HepG2 (cell line): ENCODE data around the gene MAP2K2. TPM values are rescaled to one million over a fixed set of nuclear protein-coding genes. Genes with fewer than 3 reads are reported as not detected.

Source experiments
- ATAC-seq: fragments of 200-7000 bp; cut with Tn5 transposase; 3 replicates; pipeline ENCODE4 v1.9.1; 2020; ENCODE audit warnings: mild to moderate bottlenecking, moderate library complexity
- BruUV-seq: library from RNA; stranded (reverse); fragments of 400-500 nt; replicated peaks from 2 replicates; lab custom pipeline; 2021; lab: Mats Ljungman, UMichigan
- CTCF ChIA-PET: fragments of 300-600 bp; formaldehyde crosslinking; extraction: SDS; loops from one replicate; lab custom pipeline; 2021; ENCODE audit warnings: low total read pairs, inconsistent platforms, low intra/inter-chr PET ratio; lab: Yijun Ruan, JAX
- POLR2A ChIA-PET: fragments of 350-600 bp; sonication (Branson Sonifier 250); formaldehyde crosslinking; loops from one replicate; lab custom pipeline; 2020; ENCODE audit warnings: antibody characterized with exemption, inconsistent platforms; lab: Yijun Ruan, JAX
- DNase-seq: peaks from one replicate; pipeline ENCODE4 v3.0.0-alpha.2; 2015; ENCODE audit warnings: low spot score
- FAIRE-seq: peaks from 3 replicates; lab custom pipeline; 2011; peaks lifted over from hg19 to GRCh38; lab: Jason Lieb, UNC
- H2AFZ ChIP-seq: one replicate; pipeline ENCODE4 v1.6.1; 2011; ENCODE audit warnings: low read length, inconsistent platforms
- H3K27ac ChIP-seq: fragments of 300-600 bp; 3 replicates; pipeline ENCODE4 v1.8.0; 2011; ENCODE audit warnings: mixed run types, mild to moderate bottlenecking, mixed read lengths, low read length, inconsistent platforms; ENCODE audit not compliant: insufficient read depth; ENCODE audit errors: extremely low read length
- H3K27me3 ChIP-seq, 2 experiments: fragments of 200-600 bp in 1 of 2; 2 replicates in 1 of 2; 3 replicates in 1 of 2; pipeline versions ENCODE4 v1.6.0 to v1.8.0; 2011; ENCODE audit warnings: low read length in 2 of 2, mild to moderate bottlenecking in 2 of 2, moderate library complexity in 2 of 2, inconsistent platforms in 1 of 2; ENCODE audit not compliant: insufficient read depth in 2 of 2, control insufficient read depth in 1 of 2
- H3K36me3 ChIP-seq, 2 experiments: fragments of 200-600 bp in 1 of 2; replicated peaks in 1 of 2; 2 replicates in 1 of 2; 3 replicates in 1 of 2; pipeline versions ENCODE4 v1.5.1 to v1.8.0; 2011; ENCODE audit warnings: low read length in 2 of 2, inconsistent platforms in 1 of 2; ENCODE audit not compliant: insufficient read depth in 2 of 2, control insufficient read depth in 1 of 2
- H3K4me1 ChIP-seq: 2 replicates; pipeline ENCODE4 v1.5.1; 2012; ENCODE audit warnings: low read length, inconsistent platforms; ENCODE audit not compliant: insufficient read depth
- H3K4me2 ChIP-seq: 2 replicates; pipeline ENCODE4 v1.6.0; 2011; ENCODE audit warnings: low read depth, low read length, inconsistent platforms
- H3K4me3 ChIP-seq, 3 experiments: fragments of 200-600 bp in 1 of 3; sonication (generic), shearing (Covaris generic) in 1 of 3; replicated peaks in 1 of 3; 2 replicates each; pipeline ENCODE4 v1.5.1; 2011 to 2016; ENCODE audit warnings: low read length in 3 of 3, inconsistent platforms in 2 of 3, low read depth in 2 of 3, mild to moderate bottlenecking in 2 of 3, control low read depth in 1 of 3, mixed read lengths in 1 of 3; ENCODE audit not compliant: insufficient read depth in 1 of 3
- H3K79me2 ChIP-seq: one replicate; pipeline ENCODE4 v1.6.1; 2011; ENCODE audit warnings: low read length, inconsistent platforms; ENCODE audit not compliant: insufficient read depth
- H3K9ac ChIP-seq: 2 replicates; pipeline ENCODE4 v1.6.0; 2011; ENCODE audit warnings: mild to moderate bottlenecking, low read depth, low read length, inconsistent platforms; ENCODE audit not compliant: insufficient read depth
- H3K9me3 ChIP-seq: 2 replicates; pipeline ENCODE4 v1.5.1; 2012; ENCODE audit warnings: mild to moderate bottlenecking, low read length
- H4K20me1 ChIP-seq: 2 replicates; pipeline ENCODE4 v1.6.0; 2011; ENCODE audit warnings: inconsistent platforms, mild to moderate bottlenecking, low read length, moderate library complexity; ENCODE audit not compliant: insufficient read depth
- BORCS8-MEF2B ChIP-seq: sonication (generic); formaldehyde crosslinking; IDR thresholded peaks from 2 replicates; pipeline ENCODE4 v1.8.0; 2022; ENCODE audit warnings: mild to moderate bottlenecking, missing genetic modification reagents
- CCDC6 ChIP-seq: sonication (generic); formaldehyde crosslinking; IDR thresholded peaks from 2 replicates; pipeline ENCODE4 v1.8.1; 2022; ENCODE audit warnings: mild to moderate bottlenecking, missing genetic modification reagents, moderate library complexity
- EHMT2 ChIP-seq: fragments of 200-600 bp; sonication (generic); IDR thresholded peaks from 2 replicates; pipeline ENCODE4 v1.7.0; 2017; ENCODE audit warnings: antibody characterized with exemption, low read depth, low read length, borderline replicate concordance
- FOXK1 ChIP-seq: sonication (generic); formaldehyde crosslinking; IDR thresholded peaks from 2 replicates; pipeline ENCODE4 v1.4.0; 2020; ENCODE audit warnings: low read depth, missing genetic modification reagents, borderline replicate concordance
- GABPA ChIP-seq, 2 experiments: IDR thresholded peaks; 2 replicates each; pipeline ENCODE4 v1.6.1; 2011 to 2016; ENCODE audit warnings: low read depth in 2 of 2, low read length in 1 of 2, missing biosample characterization in 1 of 2, missing genetic modification characterization in 1 of 2
- HNRNPL ChIP-seq: fragments of 200-400 bp; formaldehyde crosslinking; IDR thresholded peaks from 2 replicates; pipeline ENCODE4 v1.6.1; 2017; ENCODE audit warnings: mild to moderate bottlenecking, low read depth, low read length
- IRF2 ChIP-seq: IDR thresholded peaks from 2 replicates; pipeline ENCODE4 v1.6.1; 2018; ENCODE audit warnings: missing genetic modification reagents, missing compliant biosample characterization
- JDP2 ChIP-seq: sonication (generic); formaldehyde crosslinking; IDR thresholded peaks from 2 replicates; pipeline ENCODE4 v1.8.1; 2022; ENCODE audit warnings: missing genetic modification reagents, borderline replicate concordance
- KDM6A ChIP-seq: IDR thresholded peaks from 2 replicates; pipeline ENCODE4 v1.6.1; 2016; ENCODE audit warnings: low read depth
- MATR3 ChIP-seq: sonication (generic); formaldehyde crosslinking; IDR thresholded peaks from 2 replicates; pipeline ENCODE4 v1.4.0; 2020; ENCODE audit warnings: missing genetic modification reagents
- NR3C1 ChIP-seq: sonication (generic); formaldehyde crosslinking; IDR thresholded peaks from 2 replicates; pipeline ENCODE4 v1.4.0; 2020; ENCODE audit warnings: missing genetic modification reagents
- RBFOX2 ChIP-seq: fragments of 200-400 bp; formaldehyde crosslinking; IDR thresholded peaks from 2 replicates; pipeline ENCODE4 v1.6.1; 2017; ENCODE audit warnings: low read depth, mild to moderate bottlenecking, low read length
- THYN1 ChIP-seq: sonication (generic); formaldehyde crosslinking; IDR thresholded peaks from 2 replicates; pipeline ENCODE4 v1.8.1; 2023; ENCODE audit warnings: low read depth, mild to moderate bottlenecking, moderate library complexity, missing genetic modification reagents, borderline replicate concordance
- TIGD3 ChIP-seq: sonication (generic); formaldehyde crosslinking; IDR thresholded peaks from 2 replicates; pipeline ENCODE4 v1.5.1; 2020; ENCODE audit warnings: mild to moderate bottlenecking, missing genetic modification reagents, borderline replicate concordance
- ZNF253 ChIP-seq: sonication (generic); formaldehyde crosslinking; IDR thresholded peaks from 2 replicates; pipeline ENCODE4 v1.8.0; 2022; ENCODE audit warnings: mild to moderate bottlenecking, missing genetic modification reagents, borderline replicate concordance
- ZNF674 ChIP-seq: sonication (generic); formaldehyde crosslinking; IDR thresholded peaks from 2 replicates; pipeline ENCODE4 v1.5.0; 2020; ENCODE audit warnings: low read depth, mild to moderate bottlenecking, missing genetic modification reagents
- WGBS: methylation state at CpG from one replicate; pipeline ENCODE4 v1.1.6; 2017; ENCODE audit warnings: low lambda C conversion rate; 5-methylcytosine and 5-hydroxymethylcytosine counted together
- in situ Hi-C: cut with HindIII; loops from 2 replicates; pipeline ENCODE4 v1.10.0; 2017; ENCODE audit warnings: low pct_unique_long_range_greater_than_20kb; ENCODE audit not compliant: extremely low pct_ligation_motif_present
- intact Hi-C: fragments of 100-400 bp; cut with micrococcal nuclease; formaldehyde crosslinking; loops from one replicate; pipeline ENCODE4 v1.10.0; 2022; ENCODE audit not compliant: unreplicated experiment
- polyA plus RNA-seq, 8 experiments: library from polyadenylated mRNA; depleted of rRNA in 3 of 8; stranded (reverse) in 7 of 8; unstranded in 1 of 8; fragments of >200 nt; fragmentation: Illumina TruSeq in 4 of 8; extraction: Trizol in 4 of 8; gene quantifications; 2 replicates each; pipeline versions ENCODE4 v1.2.1 to v1.2.3, GENCODE V29; 2011 to 2016; ENCODE audit warnings: low read depth in 4 of 8, missing spikeins in 1 of 8, mixed read lengths in 1 of 8; ENCODE audit not compliant: insufficient read depth in 1 of 8
- total RNA-seq, 5 experiments: library from RNA; depleted of rRNA; stranded (reverse); fragments of >200 nt; fragmentation: Illumina TruSeq; extraction: Trizol; gene quantifications; 2 replicates each; pipeline ENCODE4 v1.2.3, GENCODE V29; 2016; ENCODE audit warnings: low read depth in 1 of 5

Gene MAP2K2
- total and polyA plus RNA-seq, 2 of the 13 experiments (the other 11 are each of a cell fraction or from before 2014, with no cell fraction given), result 70.3 to 80.9 TPM

- no peak for FAIRE-seq
- H3K9me3 ChIP-seq, result no peaks in the 10 kb centered on the region
- no TSS peak for BruUV-seq
- no peak overlapping the region for H3K9ac ChIP-seq
- CTCF ChIA-PET, result no interaction called here
- H3K36me3 ChIP-seq, result peaks cover 7 to 15% of the 10 kb centered on the region in 2 experiments; a peak in 4 of 5 replicates
- H3K27me3 ChIP-seq, result no peaks in the 10 kb centered on the region
- H3K4me3 ChIP-seq, result no peak overlapping the region
- H3K4me1 ChIP-seq, result peaks cover 16% of the 10 kb centered on the region
- no peak overlapping the region for H3K27ac ChIP-seq
- intact Hi-C loops (no loop called here), in situ Hi-C loops (no loop called here)
- DNase-seq, result no peak
- H3K79me2 ChIP-seq, result peaks cover 14% of the 10 kb centered on the region
- POLR2A ChIA-PET, result no interaction called here
- no peak for ATAC-seq
- H3K4me2 ChIP-seq, result no peak overlapping the region
- no peak overlapping the region for H2AFZ ChIP-seq
- 91% methylated on average over 17 of the region's 21 CpGs for WGBS
- TF ChIP-seq ZNF253 (CRISPR knock-in tag) (no peak), BORCS8-MEF2B (no peak), RBFOX2 (peak; percentile 31; the same call in 1 of the 2 replicates)
- TF ChIP-seq, all 625 proteins: peak for 1
- 0 out of 2 replicates have a peak, but pooled peaks cover 3% of the 10 kb centered on the region for H4K20me1 ChIP-seq
Observed at GRCh38 chr19:4120559-4121272, 3.2 kb downstream of the MAP2K2 start.

- peaks cover 11 to 24% of the 10 kb centered on the region in 2 experiments; a peak in 4 of 5 replicates for H3K36me3 ChIP-seq
- WGBS, result 93% methylated on average over 8 of the region's 13 CpGs
- ChIA-PET POLR2A (interaction anchor here (0.6 to 1.1 kb wide), 2 partner anchors 12 to 33 kb away, joined by 3 read pairs; partner anchors contain the start of gene CREB3L3), CTCF (no interaction called here)
- peaks cover 14% of the 10 kb centered on the region for H3K79me2 ChIP-seq
- in situ Hi-C loops (no loop called here), intact Hi-C loops (no loop called here)
- no peaks in the 10 kb centered on the region for H3K27me3 ChIP-seq
- H3K4me1 ChIP-seq, result peaks cover 15% of the 10 kb centered on the region
- no peak overlapping the region for H2AFZ ChIP-seq
- no peak overlapping the region for H3K4me2 ChIP-seq
- FAIRE-seq, result no peak
- no TSS peak for BruUV-seq
- H3K27ac ChIP-seq, result no peak overlapping the region
- 0 out of 2 replicates have a peak, but pooled peaks cover 3% of the 10 kb centered on the region for H4K20me1 ChIP-seq
- H3K9me3 ChIP-seq, result no peaks in the 10 kb centered on the region
- no peak overlapping the region for H3K4me3 ChIP-seq
- ATAC-seq, result no peak
- no peak for DNase-seq
- no peak overlapping the region for H3K9ac ChIP-seq
- no peak for TF ChIP-seq FOXK1 (CRISPR knock-in tag)
- no peak for TF ChIP-seq TIGD3 (CRISPR knock-in tag)
- TF ChIP-seq HNRNPL, result no peak
- no peak for TF ChIP-seq CCDC6 (CRISPR knock-in tag)
- TF ChIP-seq THYN1 (CRISPR knock-in tag), result no peak
- TF ChIP-seq NR3C1 (CRISPR knock-in tag), result no peak
- no peak for TF ChIP-seq GABPA (IDR thresholded peaks at IDR 0.05; ENCODE audit: low read depth, low read length)
- no peak for TF ChIP-seq GABPA (CRISPR knock-in tag; IDR thresholded peaks at IDR 0.05; ENCODE audit: low read depth)
- TF ChIP-seq MATR3 (CRISPR knock-in tag), result no peak
- TF ChIP-seq IRF2, result no peak
- TF ChIP-seq ZNF674, result no peak
- TF ChIP-seq JDP2 (CRISPR knock-in tag), result no peak
- TF ChIP-seq KDM6A (CRISPR knock-in tag), result no peak
- TF ChIP-seq EHMT2, result no peak
Observed at GRCh38 chr19:4119763-4120162, 4.2 kb downstream of the MAP2K2 start.
